ENCODE results near the gene PCSK1N. TPM values are rescaled to one million over a fixed set of nuclear protein-coding genes. Genes with fewer than 3 reads are reported as not detected.

PCSK1N gene
- total RNA-seq, 2 experiments from 2014 or later = not detected

DNA sequence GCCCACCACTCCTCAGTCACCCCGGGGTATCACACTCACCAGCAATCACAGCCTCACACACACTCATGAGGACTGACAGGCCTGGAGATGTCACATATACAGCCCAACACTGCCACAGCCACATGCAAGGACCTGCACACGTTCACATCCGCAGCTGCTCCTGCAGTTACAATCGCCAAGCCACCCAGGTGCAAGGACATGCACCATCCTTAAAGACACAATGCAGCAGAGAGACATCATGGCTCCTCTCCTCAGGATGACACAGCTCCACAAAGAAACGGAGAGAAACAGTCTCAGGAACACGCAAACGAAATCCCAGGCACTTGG is 1.1 kb downstream of the PCSK1N start:
- ChIA-PET POLR2A (no interaction called here), CTCF (ENCODE audit: unreplicated experiment) (no interaction called here)
- BruUV-seq (replicated peaks) = no TSS peak
- no peak overlapping the region for H3K4me3 ChIP-seq (ENCODE audit: low read depth, low read length, poor library complexity, severe bottlenecking)
- no peak overlapping the region for H2AFZ ChIP-seq (ENCODE audit: low read length)
- H4K20me1 ChIP-seq (ENCODE audit: insufficient read depth, low read length) = no peaks in the 10 kb centered on the region
- no peaks in the 10 kb centered on the region for H3K4me1 ChIP-seq (ENCODE audit: insufficient read depth, low read length, poor library complexity, severe bottlenecking)
- no peaks in the 10 kb centered on the region for H3K79me2 ChIP-seq (ENCODE audit: insufficient read depth, low read depth, low read length)
- no peaks in the 10 kb centered on the region for H3K9me2 ChIP-seq (ENCODE audit: insufficient read depth, low read length)
- H3K9me3 ChIP-seq (ENCODE audit: low read length) = no peaks in the 10 kb centered on the region
- H3K4me2 ChIP-seq (ENCODE audit: low read length) = peak overlapping the region; percentile 4; the same call in 1 of the 2 replicates
- H3K27ac ChIP-seq (ENCODE audit: low read depth, low read length, poor library complexity, severe bottlenecking) = no peak overlapping the region
- no peaks in the 10 kb centered on the region for H3K36me3 ChIP-seq (ENCODE audit: insufficient read depth, low read length)
- TF ChIP-seq CTCF (conservative IDR thresholded peaks at IDR 0.05; ENCODE audit: low read length) (no peak), EZH2phosphoT487 (IDR thresholded peaks at IDR 0.05; ENCODE audit: borderline replicate concordance, low read depth, low read length) (no peak)
- intact Hi-C loops (cut with micrococcal nuclease; ENCODE audit: unreplicated experiment) = no loop called here
- DNase-seq (ENCODE audit: low spot score) = peak; percentile 5

- ChIA-PET POLR2A (no interaction called here), CTCF (ENCODE audit: unreplicated experiment) (no interaction called here)
- 0 out of 2 replicates have a peak, but pooled peaks have one; percentile 26 for TF ChIP-seq CTCF (conservative IDR thresholded peaks at IDR 0.05; ENCODE audit: low read length)
- TF ChIP-seq EZH2phosphoT487 (IDR thresholded peaks at IDR 0.05; ENCODE audit: borderline replicate concordance, low read depth, low read length) = no peak
- H3K36me3 ChIP-seq (ENCODE audit: insufficient read depth, low read length) = no peaks in the 10 kb centered on the region
- H3K9me2 ChIP-seq (ENCODE audit: insufficient read depth, low read length) = no peaks in the 10 kb centered on the region
- no peak for DNase-seq (ENCODE audit: low spot score)
- H2AFZ ChIP-seq (ENCODE audit: low read length) = no peak overlapping the region
- no peaks in the 10 kb centered on the region for H4K20me1 ChIP-seq (ENCODE audit: insufficient read depth, low read length)
- no TSS peak for BruUV-seq (replicated peaks)
- intact Hi-C loops (cut with micrococcal nuclease; ENCODE audit: unreplicated experiment) = no loop called here
- no peaks in the 10 kb centered on the region for H3K9me3 ChIP-seq (ENCODE audit: low read length)
- H3K79me2 ChIP-seq (ENCODE audit: insufficient read depth, low read depth, low read length) = no peaks in the 10 kb centered on the region
- H3K4me1 ChIP-seq (ENCODE audit: insufficient read depth, low read length, poor library complexity, severe bottlenecking) = no peaks in the 10 kb centered on the region
- H3K4me2 ChIP-seq (ENCODE audit: low read length) = no peak overlapping the region
- no peak overlapping the region for H3K27ac ChIP-seq (ENCODE audit: low read depth, low read length, poor library complexity, severe bottlenecking)
- no peak overlapping the region for H3K4me3 ChIP-seq (ENCODE audit: low read depth, low read length, poor library complexity, severe bottlenecking)
These were observed 1.8 kb downstream of the PCSK1N start for GRCh38 chrX:48833542-48834138.

DNA sequence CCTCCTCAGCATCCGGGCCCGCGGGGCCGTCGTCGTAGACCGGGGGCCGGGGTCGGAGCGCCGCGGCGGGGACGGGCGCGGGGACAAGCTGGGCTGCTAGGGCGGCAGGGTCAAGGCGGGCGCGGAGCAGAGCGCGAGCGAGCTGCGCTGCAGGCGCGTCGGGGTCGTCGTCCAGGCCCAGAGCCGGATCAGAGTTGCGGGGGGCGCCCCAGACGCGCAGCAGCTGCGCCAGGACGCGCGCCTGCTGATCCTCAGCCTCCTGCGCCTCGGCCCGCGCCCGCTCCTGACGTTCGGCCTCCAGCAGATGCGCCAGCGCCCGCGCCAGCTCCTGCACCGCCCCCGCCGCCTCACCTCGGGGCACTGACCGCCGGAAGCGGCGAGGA is 3.5 kb downstream of the PCSK1N start:
- CTCF ChIA-PET (ENCODE audit: unreplicated experiment) = no interaction called here
- Histone ChIP-seq H2AFZ (ENCODE audit: low read length) (no peak overlapping the region), H3K4me1 (ENCODE audit: insufficient read depth, low read length, poor library complexity, severe bottlenecking) (no peaks in the 10 kb centered on the region), H3K27ac (ENCODE audit: low read depth, low read length, poor library complexity, severe bottlenecking) (no peak overlapping the region), H3K36me3 (ENCODE audit: insufficient read depth, low read length) (no peaks in the 10 kb centered on the region), H3K9me2 (ENCODE audit: insufficient read depth, low read length) (no peaks in the 10 kb centered on the region), H4K20me1 (ENCODE audit: insufficient read depth, low read length) (no peaks in the 10 kb centered on the region), H3K4me3 (ENCODE audit: low read depth, low read length, poor library complexity, severe bottlenecking) (no peak overlapping the region), H3K79me2 (ENCODE audit: insufficient read depth, low read depth, low read length) (no peaks in the 10 kb centered on the region), H3K9me3 (ENCODE audit: low read length) (no peaks in the 10 kb centered on the region), H3K4me2 (ENCODE audit: low read length) (no peak overlapping the region)
- no peak for TF ChIP-seq CTCF (conservative IDR thresholded peaks at IDR 0.05; ENCODE audit: low read length)
- TF ChIP-seq EZH2phosphoT487 (IDR thresholded peaks at IDR 0.05; ENCODE audit: borderline replicate concordance, low read depth, low read length) = no peak
- no TSS peak for BruUV-seq (replicated peaks)
- POLR2A ChIA-PET = no interaction called here
- intact Hi-C loops (cut with micrococcal nuclease; ENCODE audit: unreplicated experiment) = no loop called here
- no peak for DNase-seq (ENCODE audit: low spot score)
